Measurements from ENCODE around the gene MVK.

GRCh38 chr12:109608793-109609192, 35.2 kb downstream of the MVK start:
- TF ChIP-seq EZH2 (IDR thresholded peaks at IDR 0.05; ENCODE audit: low read length, missing control alignments) (no peak), CTCF (conservative IDR thresholded peaks at IDR 0.05 in 1 of 2, IDR thresholded peaks at IDR 0.05 in 1 of 2; ENCODE audit: low read depth in 1 of 2, low read length in 2 of 2) (no peak)

Measured in fibroblast of lung (primary cell).